ENCODE data around the gene CRIM1. TPM values are rescaled to one million over a fixed set of nuclear protein-coding genes. Genes with fewer than 3 reads are reported as not detected.

The CRIM1 gene
- total RNA-seq, 1 donor from 2014 or later, result 0.58 TPM

DNA sequence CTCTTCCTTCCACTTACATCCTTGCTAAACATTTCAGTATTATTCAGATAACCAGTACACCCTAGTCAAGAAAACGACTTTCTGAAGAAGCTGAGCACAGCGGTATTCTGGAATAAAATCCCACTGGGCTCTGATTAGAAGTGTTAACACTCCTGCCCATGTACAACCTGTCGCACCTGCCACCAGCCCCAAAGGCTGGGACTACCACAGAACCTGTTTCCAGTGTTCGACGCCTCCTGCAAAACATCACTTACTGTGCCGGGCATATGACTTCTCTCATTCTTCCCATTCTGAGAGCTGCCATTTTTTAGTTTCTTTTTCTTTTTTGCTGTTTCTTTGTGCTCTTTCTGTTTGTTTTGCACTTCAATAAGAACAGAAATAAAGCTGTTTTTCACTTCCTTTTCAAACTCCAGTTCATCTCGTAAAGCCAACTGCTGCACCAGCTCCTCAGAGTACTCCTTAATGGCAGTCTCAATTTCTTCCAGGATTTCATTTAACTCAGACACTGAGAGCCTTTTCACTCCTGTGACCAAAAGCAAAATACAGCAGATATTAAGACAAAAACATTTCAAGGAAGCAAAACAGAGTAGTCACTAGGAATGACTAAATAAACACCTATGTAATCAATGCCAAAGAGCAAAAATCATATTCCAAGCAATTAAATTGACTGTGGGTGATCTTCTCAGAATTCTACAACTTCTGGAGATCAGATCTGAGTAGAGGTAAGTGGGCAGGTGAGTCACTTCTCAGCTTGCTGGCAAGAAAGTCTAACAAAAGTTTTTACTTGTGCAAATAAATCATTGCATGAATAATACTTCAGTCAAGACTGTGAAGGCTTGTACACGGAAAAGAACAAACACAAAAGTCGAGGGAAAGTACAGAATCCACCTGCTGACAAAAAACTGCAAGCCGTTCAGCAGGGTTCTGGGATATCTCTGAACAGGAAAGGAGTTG, 223.0 kb downstream of the CRIM1 start:
- Mint-ChIP-seq H3K9me3 (no peaks in the 10 kb centered on the region), H3K4me1 (no peaks in the 10 kb centered on the region), H3K4me3 (no peak overlapping the region), H3K27ac (no peak overlapping the region), H3K27me3 (no peaks in the 10 kb centered on the region), H3K36me3 (ENCODE audit: low read depth) (peaks cover 95% of the 10 kb centered on the region)
- intact Hi-C loops (cut with micrococcal nuclease), result no loop called here
- ChIA-PET CTCF (no interaction called here), POLR2A (no interaction called here)
- ATAC-seq (ENCODE audit: low read depth) (no peak), DNase-seq (no peak)
- TF ChIP-seq, protein P1, sequence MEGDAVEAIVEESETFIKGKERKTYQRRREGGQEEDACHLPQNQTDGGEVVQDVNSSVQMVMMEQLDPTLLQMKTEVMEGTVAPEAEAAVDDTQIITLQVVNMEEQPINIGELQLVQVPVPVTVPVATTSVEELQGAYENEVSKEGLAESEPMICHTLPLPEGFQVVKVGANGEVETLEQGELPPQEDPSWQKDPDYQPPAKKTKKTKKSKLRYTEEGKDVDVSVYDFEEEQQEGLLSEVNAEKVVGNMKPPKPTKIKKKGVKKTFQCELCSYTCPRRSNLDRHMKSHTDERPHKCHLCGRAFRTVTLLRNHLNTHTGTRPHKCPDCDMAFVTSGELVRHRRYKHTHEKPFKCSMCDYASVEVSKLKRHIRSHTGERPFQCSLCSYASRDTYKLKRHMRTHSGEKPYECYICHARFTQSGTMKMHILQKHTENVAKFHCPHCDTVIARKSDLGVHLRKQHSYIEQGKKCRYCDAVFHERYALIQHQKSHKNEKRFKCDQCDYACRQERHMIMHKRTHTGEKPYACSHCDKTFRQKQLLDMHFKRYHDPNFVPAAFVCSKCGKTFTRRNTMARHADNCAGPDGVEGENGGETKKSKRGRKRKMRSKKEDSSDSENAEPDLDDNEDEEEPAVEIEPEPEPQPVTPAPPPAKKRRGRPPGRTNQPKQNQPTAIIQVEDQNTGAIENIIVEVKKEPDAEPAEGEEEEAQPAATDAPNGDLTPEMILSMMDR (IDR thresholded peaks at IDR 0.05), result no peak

DNA sequence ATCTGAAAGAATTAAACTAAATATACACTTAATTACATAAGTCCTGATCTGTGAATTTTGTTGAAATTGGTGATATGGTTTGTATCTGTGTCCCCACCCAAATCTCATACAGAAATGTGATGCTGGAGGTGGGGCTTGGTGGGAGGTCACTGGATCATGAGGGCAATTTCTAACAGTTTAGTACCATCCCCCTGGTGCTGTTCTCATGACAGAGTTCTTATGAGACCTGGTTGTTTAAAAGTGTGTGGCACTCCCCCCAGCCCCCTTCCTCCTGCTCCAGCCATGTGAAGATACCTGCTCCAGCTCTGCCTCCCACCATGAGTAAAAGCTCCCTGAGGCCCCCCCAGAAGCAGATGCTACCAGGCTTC, 223.7 kb downstream of the CRIM1 start:
- intact Hi-C loops (cut with micrococcal nuclease), result no loop called here
- H3K27me3 Mint-ChIP-seq, result no peaks in the 10 kb centered on the region

DNA sequence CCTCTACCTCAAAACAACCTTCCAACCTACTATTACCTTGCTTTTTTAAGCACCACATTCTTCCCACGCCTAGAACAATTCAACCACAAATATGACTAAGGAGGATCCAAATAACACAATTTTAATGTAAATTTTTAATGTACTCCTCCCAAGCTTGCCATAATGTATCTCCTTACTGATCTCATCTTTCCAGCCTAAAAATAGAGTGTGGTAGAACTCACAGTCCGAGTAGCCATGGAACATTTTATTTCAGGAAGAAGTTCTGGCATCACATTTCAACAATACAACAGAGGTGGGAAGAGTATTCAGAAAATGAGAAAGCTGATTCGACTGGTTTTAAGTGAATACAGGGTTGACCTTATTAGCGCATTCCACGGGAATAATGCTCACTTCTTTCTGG, 227.0 kb downstream of the CRIM1 start:
- ATAC-seq (ENCODE audit: low read depth), result no peak
- TF ChIP-seq, protein P1 (IDR thresholded peaks at IDR 0.05), result no peak
- H3K4me3 Mint-ChIP-seq, result no peak overlapping the region
- intact Hi-C loops (cut with micrococcal nuclease), result no loop called here
- no peaks in the 10 kb centered on the region for H3K9me3 Mint-ChIP-seq
- DNase-seq, result no peak
- no peaks in the 10 kb centered on the region for H3K4me1 Mint-ChIP-seq
- ChIA-PET POLR2A (no interaction called here), CTCF (no interaction called here)
- no peak overlapping the region for H3K27ac Mint-ChIP-seq
- no peaks in the 10 kb centered on the region for H3K27me3 Mint-ChIP-seq
- H3K36me3 Mint-ChIP-seq (ENCODE audit: low read depth), result peaks cover 93% of the 10 kb centered on the region

More for the DNA sequence above, 223.7 kb downstream of the CRIM1 start:
- POLR2A ChIA-PET, result no interaction called here
- Mint-ChIP-seq H3K27ac (no peak overlapping the region), H3K4me1 (no peaks in the 10 kb centered on the region), H3K36me3 (ENCODE audit: low read depth) (peaks cover 96% of the 10 kb centered on the region), H3K9me3 (no peaks in the 10 kb centered on the region), H3K4me3 (no peak overlapping the region)
- ATAC-seq (ENCODE audit: low read depth) (no peak), DNase-seq (no peak)
- TF ChIP-seq, protein P1 (IDR thresholded peaks at IDR 0.05), result no peak
- CTCF ChIA-PET, result no interaction called here

DNA sequence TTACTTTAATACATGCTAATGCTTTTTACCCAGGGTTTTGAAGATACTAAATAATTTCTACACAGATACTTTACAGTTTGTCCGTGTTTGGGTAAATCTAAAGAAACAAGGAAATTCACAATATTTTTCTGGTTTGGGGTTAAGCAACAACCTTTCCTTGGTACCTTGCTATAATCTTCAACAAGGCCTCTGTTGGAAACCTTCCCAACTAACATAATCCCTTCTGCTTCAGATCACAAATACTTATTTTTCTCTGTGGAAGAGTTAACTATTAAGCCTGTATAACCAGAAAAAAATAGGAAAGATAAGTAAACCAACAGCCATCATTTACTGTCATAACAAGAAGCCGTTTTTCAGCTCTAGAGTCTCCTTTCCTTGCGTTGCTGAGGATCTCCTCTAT, 227.4 kb downstream of the CRIM1 start:
- no peak for ATAC-seq (ENCODE audit: low read depth)
- Mint-ChIP-seq H3K36me3 (ENCODE audit: low read depth) (peaks cover 91% of the 10 kb centered on the region), H3K9me3 (no peaks in the 10 kb centered on the region), H3K4me3 (no peak overlapping the region), H3K27ac (no peak overlapping the region), H3K4me1 (no peaks in the 10 kb centered on the region), H3K27me3 (no peaks in the 10 kb centered on the region)
- TF ChIP-seq, protein P1 (IDR thresholded peaks at IDR 0.05), result no peak
- intact Hi-C loops (cut with micrococcal nuclease), result no loop called here
- DNase-seq, result no peak
- POLR2A ChIA-PET, result no interaction called here
- CTCF ChIA-PET, result no interaction called here

DNA sequence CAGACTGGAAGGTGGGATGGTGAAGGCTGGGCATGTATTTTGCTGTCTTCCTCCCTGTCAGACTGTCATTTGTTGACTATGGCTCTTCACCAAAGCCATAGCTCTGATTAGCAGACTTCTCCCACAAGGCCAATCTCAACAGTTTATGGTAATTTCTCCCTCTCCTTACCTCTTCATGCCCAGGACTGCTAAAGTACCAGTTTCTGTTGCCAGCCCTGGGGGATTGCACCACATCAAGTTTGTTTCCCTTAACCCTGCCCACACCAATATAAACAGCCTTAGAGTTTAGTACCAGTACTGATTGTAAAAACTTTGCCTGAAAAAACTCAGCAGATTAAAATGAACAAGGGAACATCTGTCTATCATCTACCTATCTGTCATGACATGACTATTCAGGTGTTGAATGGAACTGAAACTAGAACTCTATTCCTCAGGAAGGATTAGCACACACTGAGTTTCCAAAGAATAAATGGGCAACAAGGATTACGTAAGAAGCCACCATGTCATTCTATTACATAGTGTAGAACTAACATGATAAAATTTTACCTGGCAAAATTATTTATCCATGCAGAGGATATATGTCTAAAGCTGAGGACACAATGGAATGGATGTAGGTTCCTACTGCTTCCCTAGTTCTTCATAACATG, 228.7 kb downstream of the CRIM1 start:
- no peaks in the 10 kb centered on the region for H3K4me1 Mint-ChIP-seq
- CTCF ChIA-PET, result no interaction called here
- H3K27ac Mint-ChIP-seq, result no peak overlapping the region
- DNase-seq (no peak), ATAC-seq (ENCODE audit: low read depth) (no peak)
- H3K4me3 Mint-ChIP-seq, result no peak overlapping the region
- H3K9me3 Mint-ChIP-seq, result no peaks in the 10 kb centered on the region
- peaks cover 84% of the 10 kb centered on the region for H3K36me3 Mint-ChIP-seq (ENCODE audit: low read depth)
- TF ChIP-seq, protein P1 (IDR thresholded peaks at IDR 0.05), result no peak
- intact Hi-C loops (cut with micrococcal nuclease), result no loop called here
- POLR2A ChIA-PET, result no interaction called here
- H3K27me3 Mint-ChIP-seq, result no peaks in the 10 kb centered on the region
